Measurements from ENCODE around the gene DEPP1.

- no peak for TF ChIP-seq ZNF639 (tag by site-specific recombination; IDR thresholded peaks at IDR 0.05)
- TF ChIP-seq TRIM28 (IDR thresholded peaks at IDR 0.05; ENCODE audit: borderline replicate concordance, low read length) = no peak
- TF ChIP-seq ZNF510 (tag by site-specific recombination; IDR thresholded peaks at IDR 0.05; ENCODE audit: insufficient replicate concordance) = no peak
- TF ChIP-seq CTCF (tag by site-specific recombination; IDR thresholded peaks at IDR 0.05) = no peak
- TF ChIP-seq ZBTB1 (tag by site-specific recombination; IDR thresholded peaks at IDR 0.05) = no peak
Observed at GRCh38 chr10:45001381-45002148, 23.0 kb upstream of the DEPP1 start.
